Thyroid gland (tissue), 4 donors: ENCODE data around the gene ATXN7L1. TPM values are rescaled to one million over a fixed set of nuclear protein-coding genes. Genes with fewer than 3 reads are reported as not detected.

ENCODE experiments used
- DNase-seq, 2 donors: peaks; one replicate each; pipeline ENCODE4 v3.0.0-alpha.2; 2019
- H3K27ac ChIP-seq, 3 donors: fragments of 200-600 bp; sonication (generic); 1 replicate in 2 of 3; 2 replicates in 1 of 3; pipeline ENCODE4 v1.5.1; 2016 to 2019; ENCODE audit warnings: mild to moderate bottlenecking in 1 of 3, moderate library complexity in 1 of 3
- H3K27me3 ChIP-seq: fragments of 200-600 bp; sonication (generic); one replicate; pipeline ENCODE4 v1.5.1; 2019
- H3K36me3 ChIP-seq, 2 donors: fragments of 200-600 bp; sonication (generic); one replicate each; pipeline ENCODE4 v1.5.1; 2016 to 2019
- H3K4me1 ChIP-seq, 2 donors: fragments of 200-600 bp; sonication (generic); one replicate each; pipeline ENCODE4 v1.5.1; 2017 to 2019
- H3K4me3 ChIP-seq, 3 donors: fragments of 200-600 bp; sonication (generic); replicated peaks in 1 of 3; 1 replicate in 2 of 3; 2 replicates in 1 of 3; pipeline ENCODE4 v1.5.1; 2016; ENCODE audit warnings: mild to moderate bottlenecking in 1 of 3
- H3K9me3 ChIP-seq: fragments of 200-600 bp; sonication (generic); one replicate; pipeline ENCODE4 v1.5.1; 2017
- POLR2A ChIP-seq, 2 donors: fragments of 450-650 bp; IDR thresholded peaks; one replicate each; pipeline ENCODE4 v1.6.1; 2017; ENCODE audit warnings: antibody characterized with exemption in 2 of 2, mild to moderate bottlenecking in 2 of 2, moderate library complexity in 1 of 2
- WGBS, 2 donors: methylation state at CpG; one replicate each; pipeline ENCODE4 v1.1.5; 2017; 5-methylcytosine and 5-hydroxymethylcytosine counted together
- intact Hi-C: fragments of 100-400 bp; cut with DNase I; formaldehyde crosslinking; loops from one replicate; pipeline ENCODE4 v1.15.1; 2023
- total RNA-seq, 4 donors: library from RNA; depleted of rRNA; stranded (reverse); fragments of >200 nt; gene quantifications; one replicate each; pipeline ENCODE4 v1.2.3, GENCODE V29; 2016
- TF ChIP-seq, protein P1 (sequence below), 6 experiments: fragments of 200-600 bp in 3 of 6; fragments of 450-650 bp in 3 of 6; sonication (generic) in 3 of 6; IDR thresholded peaks; one replicate each; pipeline ENCODE4 v1.5.1; 2016 to 2019; ENCODE audit warnings: antibody characterized with exemption in 6 of 6, mild to moderate bottlenecking in 2 of 6, inconsistent platforms in 1 of 6, moderate library complexity in 1 of 6

Gene ATXN7L1
- total RNA-seq, 4 donors from 2014 or later, result 21.8 to 24.4 (median 22.8) TPM

- H3K9me3 ChIP-seq, result no peaks in the 10 kb centered on the region
- H3K27me3 ChIP-seq, result no peaks in the 10 kb centered on the region
- no peak overlapping the region for H3K4me3 ChIP-seq
- H3K36me3 ChIP-seq, result no peaks in the 10 kb centered on the region
- no peak for TF ChIP-seq POLR2A (IDR thresholded peaks at IDR 0.05)
- TF ChIP-seq, protein P1, sequence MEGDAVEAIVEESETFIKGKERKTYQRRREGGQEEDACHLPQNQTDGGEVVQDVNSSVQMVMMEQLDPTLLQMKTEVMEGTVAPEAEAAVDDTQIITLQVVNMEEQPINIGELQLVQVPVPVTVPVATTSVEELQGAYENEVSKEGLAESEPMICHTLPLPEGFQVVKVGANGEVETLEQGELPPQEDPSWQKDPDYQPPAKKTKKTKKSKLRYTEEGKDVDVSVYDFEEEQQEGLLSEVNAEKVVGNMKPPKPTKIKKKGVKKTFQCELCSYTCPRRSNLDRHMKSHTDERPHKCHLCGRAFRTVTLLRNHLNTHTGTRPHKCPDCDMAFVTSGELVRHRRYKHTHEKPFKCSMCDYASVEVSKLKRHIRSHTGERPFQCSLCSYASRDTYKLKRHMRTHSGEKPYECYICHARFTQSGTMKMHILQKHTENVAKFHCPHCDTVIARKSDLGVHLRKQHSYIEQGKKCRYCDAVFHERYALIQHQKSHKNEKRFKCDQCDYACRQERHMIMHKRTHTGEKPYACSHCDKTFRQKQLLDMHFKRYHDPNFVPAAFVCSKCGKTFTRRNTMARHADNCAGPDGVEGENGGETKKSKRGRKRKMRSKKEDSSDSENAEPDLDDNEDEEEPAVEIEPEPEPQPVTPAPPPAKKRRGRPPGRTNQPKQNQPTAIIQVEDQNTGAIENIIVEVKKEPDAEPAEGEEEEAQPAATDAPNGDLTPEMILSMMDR (IDR thresholded peaks at IDR 0.05), result no peak
- H3K4me1 ChIP-seq, result peaks cover 52 to 59% of the 10 kb centered on the region in 2 donors
- DNase-seq, result peak in 1 of 2 donors; percentile 20
- intact Hi-C loops, result no loop called here
- 76 to 78% methylated on average over 3 of the region's 3 CpGs for WGBS, 2 donors
- H3K27ac ChIP-seq, result peak overlapping the region; percentile 57 to 71 (median 67)
Observed at GRCh38 chr7:105707381-105707780, 169.0 kb downstream of the ATXN7L1 start.

DNA sequence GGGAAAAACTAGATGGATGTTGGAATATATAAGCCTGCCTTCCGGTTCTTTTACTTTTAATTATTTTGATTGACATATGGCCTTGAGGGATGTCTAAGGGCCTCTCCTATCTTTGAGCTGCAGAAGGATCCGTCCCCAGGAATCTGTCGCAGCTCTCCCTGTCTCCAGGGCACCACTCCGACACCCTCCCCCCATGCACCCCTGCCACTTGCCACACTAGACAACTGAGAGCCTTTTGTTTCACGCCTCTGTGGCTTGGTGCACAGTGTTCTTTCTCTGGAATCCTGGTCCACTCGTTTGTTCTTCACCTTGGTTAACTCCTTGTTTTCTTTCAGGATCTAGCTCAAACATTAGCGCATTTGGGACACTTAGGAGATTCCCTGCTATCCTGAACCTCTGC is 171.0 kb downstream of the ATXN7L1 start:
- intact Hi-C loops, result no loop called here
- DNase-seq, result peak; percentile 88
- Histone ChIP-seq H3K4me3 (no peak overlapping the region), H3K36me3 (no peaks in the 10 kb centered on the region), H3K27me3 (no peaks in the 10 kb centered on the region), H3K4me1 (peaks cover 52 to 64% of the 10 kb centered on the region in 2 donors), H3K9me3 (no peaks in the 10 kb centered on the region), H3K27ac (peak overlapping the region; percentile 63 to 71 (median 67))
- WGBS, 2 donors, result 59 to 60% methylated on average over 7 of the region's 7 CpGs
- TF ChIP-seq, protein P1 (IDR thresholded peaks at IDR 0.05), result no peak
- TF ChIP-seq POLR2A (IDR thresholded peaks at IDR 0.05), result no peak

DNA sequence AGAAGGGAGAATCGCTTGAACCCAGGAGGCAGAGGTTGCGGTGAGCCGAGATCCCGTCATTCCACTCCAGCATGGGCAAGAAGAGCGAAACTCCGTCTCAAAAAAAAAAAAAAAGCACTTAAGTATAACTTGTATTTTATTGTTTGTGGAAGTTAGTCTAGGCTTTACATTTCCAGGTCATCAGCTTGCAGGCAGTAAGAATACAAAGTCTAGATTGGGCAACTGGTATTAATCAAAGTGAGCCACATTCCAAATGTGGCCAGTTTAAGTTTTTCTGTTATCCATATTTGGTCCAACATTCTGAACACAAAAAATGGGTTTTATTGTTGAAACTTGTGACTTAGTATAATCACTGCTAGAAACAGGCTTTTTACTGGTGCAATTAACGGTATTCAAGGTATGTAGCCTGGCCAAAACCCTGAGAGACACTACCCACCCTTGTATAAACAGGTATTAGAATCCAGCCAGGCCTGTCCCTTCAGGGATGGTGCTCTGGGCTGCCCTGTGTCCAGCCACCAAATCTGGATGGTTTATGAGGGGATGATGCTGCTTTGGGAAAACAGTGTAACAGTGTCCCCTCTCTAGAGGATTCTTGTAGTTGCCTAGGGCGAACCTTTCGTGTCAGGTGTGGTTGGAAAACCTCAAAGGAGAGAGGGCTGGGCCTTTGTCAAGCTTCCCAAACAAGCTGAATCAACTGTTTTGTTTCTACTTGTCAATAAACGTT is 173.0 kb downstream of the ATXN7L1 start:
- no peaks in the 10 kb centered on the region for H3K36me3 ChIP-seq
- 91 to 92% methylated on average over 9 to 10 of the region's 10 CpGs for WGBS, 2 donors
- no peaks in the 10 kb centered on the region for H3K27me3 ChIP-seq
- TF ChIP-seq, protein P1 (IDR thresholded peaks at IDR 0.05), result no peak
- no peak for TF ChIP-seq POLR2A (IDR thresholded peaks at IDR 0.05)
- DNase-seq, result no peak
- no peaks in the 10 kb centered on the region for H3K9me3 ChIP-seq
- peak overlapping the region in 2 of 3 donors; percentile 21 to 69 for H3K27ac ChIP-seq
- H3K4me3 ChIP-seq, result no peak overlapping the region
- intact Hi-C loops, result no loop called here
- peaks cover 61 to 70% of the 10 kb centered on the region in 2 donors for H3K4me1 ChIP-seq

- H3K4me1 ChIP-seq, result peaks cover 26 to 36% of the 10 kb centered on the region in 2 donors
- 70% methylated on average over 8 of the region's 8 CpGs for WGBS, 2 donors
- intact Hi-C loops, result no loop called here
Observed at GRCh38 chr7:105699568-105700236, 176.7 kb downstream of the ATXN7L1 start.

More at GRCh38 chr7:105699568-105700236, 176.7 kb downstream of the ATXN7L1 start:
- DNase-seq, result peak; percentile 41 to 54
- Histone ChIP-seq H3K4me3 (no peak overlapping the region), H3K27me3 (no peaks in the 10 kb centered on the region), H3K36me3 (no peaks in the 10 kb centered on the region), H3K9me3 (no peaks in the 10 kb centered on the region), H3K27ac (peak overlapping the region in 2 of 3 donors; percentile 7 to 38)
- TF ChIP-seq, protein P1 (IDR thresholded peaks at IDR 0.05), result no peak
- TF ChIP-seq POLR2A (IDR thresholded peaks at IDR 0.05), result no peak
